MM.1S (cell line): ENCODE measurements around the gene SCAANT1.

ENCODE experiments used
- DNase-seq: peaks from one replicate; pipeline ENCODE4 v3.0.0-alpha.2; 2015
- H2AFZ ChIP-seq: fragments of 300-600 bp; sonication (generic); 2 replicates; pipeline ENCODE4 v1.6.0; 2016; ENCODE audit warnings: antibody characterized with exemption, low read length
- H3F3A ChIP-seq: fragments of 300-600 bp; sonication (generic); 2 replicates; pipeline ENCODE4 v1.6.1; 2016; ENCODE audit warnings: mild to moderate bottlenecking, antibody characterized with exemption, low read length, moderate library complexity, mixed read lengths; ENCODE audit not compliant: insufficient read depth
- H3K27ac ChIP-seq: fragments of 300-600 bp; sonication (generic); 2 replicates; pipeline ENCODE4 v1.5.1; 2016; ENCODE audit warnings: mild to moderate bottlenecking, low read length
- H3K27me3 ChIP-seq: fragments of 300-600 bp; sonication (generic); replicated peaks from 2 replicates; pipeline ENCODE4 v1.6.0; 2016; ENCODE audit warnings: low read length; ENCODE audit not compliant: insufficient read depth
- H3K36me3 ChIP-seq: fragments of 300-600 bp; sonication (generic); replicated peaks from 2 replicates; pipeline ENCODE4 v1.6.1; 2016; ENCODE audit warnings: mild to moderate bottlenecking, low read length, mixed read lengths; ENCODE audit not compliant: insufficient read depth
- H3K4me1 ChIP-seq: fragments of 300-600 bp; sonication (generic); 2 replicates; pipeline ENCODE4 v1.6.1; 2016; ENCODE audit warnings: low read length, mixed read lengths
- H3K4me2 ChIP-seq: fragments of 300-600 bp; sonication (generic); 2 replicates; pipeline ENCODE4 v1.6.0; 2016; ENCODE audit warnings: low read depth, low read length
- H3K4me3 ChIP-seq: fragments of 300-600 bp; sonication (generic); 2 replicates; pipeline ENCODE4 v1.5.1; 2016; ENCODE audit warnings: low read length, mixed read lengths
- H3K79me2 ChIP-seq: fragments of 300-600 bp; sonication (generic); 2 replicates; pipeline ENCODE4 v1.6.1; 2016; ENCODE audit warnings: mixed run types, low read length, mixed read lengths
- H3K9ac ChIP-seq: fragments of 300-600 bp; sonication (generic); 2 replicates; pipeline ENCODE4 v1.6.1; 2016; ENCODE audit warnings: low read length, mixed read lengths
- H3K9me2 ChIP-seq: fragments of 300-600 bp; sonication (generic); replicated peaks from 2 replicates; pipeline ENCODE4 v1.6.1; 2016; ENCODE audit warnings: mild to moderate bottlenecking, low read length, mixed read lengths; ENCODE audit not compliant: insufficient read depth
- H3K9me3 ChIP-seq: fragments of 300-600 bp; sonication (generic); replicated peaks from 2 replicates; pipeline ENCODE4 v1.6.1; 2016; ENCODE audit warnings: mild to moderate bottlenecking, low read length, mixed read lengths; ENCODE audit not compliant: insufficient read depth
- H4K20me1 ChIP-seq: fragments of 300-600 bp; sonication (generic); 2 replicates; pipeline ENCODE4 v1.6.1; 2016; ENCODE audit warnings: mild to moderate bottlenecking, low read length, moderate library complexity, mixed read lengths; ENCODE audit not compliant: insufficient read depth
- CTCF ChIP-seq: fragments of 300-600 bp; sonication (generic); IDR thresholded peaks from 2 replicates; pipeline ENCODE4 v1.5.1; 2016; ENCODE audit warnings: antibody characterized with exemption, low read length, mixed read lengths
- EZH2 ChIP-seq: fragments of 300-600 bp; sonication (generic); optimal IDR thresholded peaks from 2 replicates; pipeline ENCODE3; 2017; ENCODE audit warnings: low read depth, mild to moderate bottlenecking, antibody characterized with exemption, low read length, mixed read lengths
- EZH2phosphoT487 ChIP-seq: fragments of 300-600 bp; sonication (generic); IDR thresholded peaks from 2 replicates; pipeline ENCODE4 v1.6.1; 2018; ENCODE audit warnings: antibody characterized with exemption, low read length

Gene SCAANT1

DNA sequence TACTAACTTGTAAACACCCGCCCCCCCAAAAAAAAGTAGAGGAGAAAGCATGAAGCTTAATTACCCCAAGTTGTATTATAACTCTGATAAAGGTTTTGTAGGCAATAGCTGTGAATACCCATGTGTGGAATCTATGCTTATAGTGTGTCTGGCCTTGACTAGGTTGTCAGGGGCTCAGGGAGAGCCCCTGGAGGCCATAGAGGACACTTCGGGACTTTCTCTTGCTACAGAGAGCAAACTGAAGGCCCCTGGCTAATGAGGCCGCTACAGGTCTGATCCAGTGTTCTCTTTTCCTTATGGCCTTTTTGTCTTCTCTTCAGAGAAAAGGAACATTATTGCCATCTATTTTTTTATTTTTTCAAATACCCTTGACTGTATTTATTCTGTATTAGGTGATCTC lies 19.1 kb upstream of the SCAANT1 start:
- H4K20me1 ChIP-seq = peaks cover 31% of the 10 kb centered on the region
- TF ChIP-seq EZH2phosphoT487 (no peak), EZH2 (no peak), CTCF (no peak)
- no peaks in the 10 kb centered on the region for H3K9me2 ChIP-seq
- H3K36me3 ChIP-seq = no peaks in the 10 kb centered on the region
- H3K9me3 ChIP-seq = no peaks in the 10 kb centered on the region
- H3K27ac ChIP-seq = no peak overlapping the region
- H3K4me3 ChIP-seq = no peak overlapping the region
- 0 out of 2 replicates have a peak, but pooled peaks cover 6% of the 10 kb centered on the region for H3F3A ChIP-seq
- H3K27me3 ChIP-seq = no peaks in the 10 kb centered on the region
- no peak overlapping the region for H3K4me2 ChIP-seq
- H3K9ac ChIP-seq = no peak overlapping the region
- H3K4me1 ChIP-seq = peaks cover 12% of the 10 kb centered on the region
- H3K79me2 ChIP-seq = peaks cover 71% of the 10 kb centered on the region
- no peak for DNase-seq
- H2AFZ ChIP-seq = no peak overlapping the region

GRCh38 chr3:63927422-63928280 lies 15.5 kb upstream of the SCAANT1 start:
- Histone ChIP-seq H3K27ac (no peak overlapping the region), H3K9me2 (no peaks in the 10 kb centered on the region), H4K20me1 (peaks cover 25% of the 10 kb centered on the region), H3K4me3 (no peak overlapping the region), H3K36me3 (0 out of 2 replicates have a peak, but pooled peaks cover 2% of the 10 kb centered on the region), H3K4me1 (peaks cover 11% of the 10 kb centered on the region), H3K27me3 (no peaks in the 10 kb centered on the region), H3K9me3 (no peaks in the 10 kb centered on the region), H3K9ac (no peak overlapping the region), H3K79me2 (peaks cover 68% of the 10 kb centered on the region), H2AFZ (no peak overlapping the region), H3F3A (0 out of 2 replicates have a peak, but pooled peaks cover under 1% of the 10 kb centered on the region), H3K4me2 (no peak overlapping the region)
- TF ChIP-seq EZH2 = no peak
- no peak for TF ChIP-seq CTCF
- TF ChIP-seq EZH2phosphoT487 = no peak
- no peak for DNase-seq

DNA sequence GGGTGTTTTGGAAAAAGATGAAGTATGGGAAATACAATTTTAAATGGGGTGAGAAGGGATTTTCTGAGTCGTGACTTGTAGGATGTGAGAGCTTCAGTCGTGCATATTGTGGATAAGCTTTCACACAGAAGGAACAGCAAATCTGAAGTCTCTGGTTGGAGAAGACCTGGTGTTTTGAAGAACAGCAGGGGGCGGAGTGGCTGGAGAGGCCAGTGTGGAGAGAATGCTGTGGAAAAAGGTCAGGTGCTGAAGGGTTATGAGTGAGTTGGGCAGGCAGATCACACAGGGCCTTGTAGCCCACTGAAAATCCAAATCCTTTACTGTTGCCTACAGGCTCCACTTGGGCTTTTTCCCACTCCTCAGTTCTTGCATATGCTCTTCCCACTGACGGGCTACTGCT lies 14.1 kb upstream of the SCAANT1 start:
- no peak overlapping the region for H3K4me3 ChIP-seq
- TF ChIP-seq CTCF (no peak), EZH2 (no peak), EZH2phosphoT487 (no peak)
- no peaks in the 10 kb centered on the region for H3K9me3 ChIP-seq
- DNase-seq = no peak
- H3K9ac ChIP-seq = no peak overlapping the region
- peaks cover 24% of the 10 kb centered on the region for H4K20me1 ChIP-seq
- peaks cover 57% of the 10 kb centered on the region for H3K79me2 ChIP-seq
- no peak overlapping the region for H2AFZ ChIP-seq
- peaks cover 13% of the 10 kb centered on the region for H3K4me1 ChIP-seq
- no peak overlapping the region for H3K27ac ChIP-seq
- H3K4me2 ChIP-seq = no peak overlapping the region
- H3K36me3 ChIP-seq = 0 out of 2 replicates have a peak, but pooled peaks cover 2% of the 10 kb centered on the region
- H3F3A ChIP-seq = no peaks in the 10 kb centered on the region
- H3K27me3 ChIP-seq = no peaks in the 10 kb centered on the region
- no peaks in the 10 kb centered on the region for H3K9me2 ChIP-seq
